Type B pancreatic cell (in vitro differentiated cells): ENCODE data around the gene PIH1D2. TPM values are rescaled to one million over a fixed set of nuclear protein-coding genes. Genes with fewer than 3 reads are reported as not detected.
"Not testable (repeated sequence)": the region's sequence is repeated elsewhere in the genome, so short reads cannot be mapped to it uniquely, and the experiment has no call there.

Source experiments
- DNase-seq: peaks from one replicate; pipeline ENCODE4 v3.0.0; 2021; ENCODE audit warnings: mixed read lengths; ENCODE audit not compliant: unreplicated experiment; ENCODE audit errors: extremely low spot score
- H3K27ac Mint-ChIP-seq: 2 replicates; pipeline ENCODE4 v1.8.0; 2021; ENCODE audit warnings: mild to moderate bottlenecking, mixed read lengths
- H3K27me3 Mint-ChIP-seq: 2 replicates; pipeline ENCODE4 v1.8.0; 2021; ENCODE audit warnings: mixed read lengths
- H3K36me3 Mint-ChIP-seq: 2 replicates; pipeline ENCODE4 v1.8.0; 2021; ENCODE audit warnings: mixed read lengths
- H3K4me1 Mint-ChIP-seq: one replicate; pipeline ENCODE4 v1.8.0; 2021; ENCODE audit warnings: mixed read lengths; ENCODE audit not compliant: unreplicated experiment
- H3K4me3 Mint-ChIP-seq: 2 replicates; pipeline ENCODE4 v1.8.0; 2021; ENCODE audit warnings: mild to moderate bottlenecking, mixed read lengths
- H3K9me3 Mint-ChIP-seq: 2 replicates; pipeline ENCODE4 v1.8.0; 2021; ENCODE audit warnings: mixed read lengths
- CTCF ChIP-seq: fragments of 200-600 bp; sonication (generic); conservative IDR thresholded peaks from 2 replicates; pipeline ENCODE4 v1.5.0; 2021; ENCODE audit warnings: antibody characterized with exemption, mild to moderate bottlenecking
- total RNA-seq: library from RNA; stranded (reverse); gene quantifications from 2 replicates; pipeline ENCODE4 v1.2.1, GENCODE V29; 2021; ENCODE audit warnings: low replicate concordance

PIH1D2 gene
- total RNA-seq, 1 donor from 2014 or later: 5.5 TPM

GRCh38 chr11:112097734-112098528, 24.1 kb upstream of the PIH1D2 start:
- Mint-ChIP-seq H3K27me3 (no peaks in the 10 kb centered on the region), H3K4me1 (no peaks in the 10 kb centered on the region), H3K27ac (no peak overlapping the region), H3K4me3 (no peak overlapping the region), H3K36me3 (peaks cover 9% of the 10 kb centered on the region), H3K9me3 (no peaks in the 10 kb centered on the region)
- TF ChIP-seq CTCF: no peak
- DNase-seq: no peak

- no peak for TF ChIP-seq CTCF
- Mint-ChIP-seq H3K4me1 (no peaks in the 10 kb centered on the region), H3K27ac (no peak overlapping the region)
These were observed 22.4 kb upstream of the PIH1D2 start for GRCh38 chr11:112096194-112096593.

GRCh38 chr11:112095302-112095701, 21.5 kb upstream of the PIH1D2 start:
- peaks cover 25% of the 10 kb centered on the region for H3K36me3 Mint-ChIP-seq
- not testable (repeated sequence) for H3K4me1 Mint-ChIP-seq, DNase-seq, H3K4me3 Mint-ChIP-seq, H3K27ac Mint-ChIP-seq, H3K27me3 Mint-ChIP-seq, H3K9me3 Mint-ChIP-seq

More at GRCh38 chr11:112096194-112096593, 22.4 kb upstream of the PIH1D2 start:
- Mint-ChIP-seq H3K27me3 (no peaks in the 10 kb centered on the region), H3K4me3 (no peak overlapping the region), H3K36me3 (peaks cover 22% of the 10 kb centered on the region), H3K9me3 (no peaks in the 10 kb centered on the region)
- no peak for DNase-seq

- Mint-ChIP-seq H3K9me3 (no peaks in the 10 kb centered on the region), H3K27me3 (no peaks in the 10 kb centered on the region), H3K27ac (peak overlapping the region; percentile 91), H3K36me3 (peaks cover 63% of the 10 kb centered on the region), H3K4me1 (peaks cover 26% of the 10 kb centered on the region), H3K4me3 (peak overlapping the region; percentile 99)
- TF ChIP-seq CTCF: no peak
- DNase-seq: no peak
These were observed 13.4 kb upstream of the PIH1D2 start for GRCh38 chr11:112087212-112087611.

GRCh38 chr11:112086422-112087191, 12.8 kb upstream of the PIH1D2 start, which contains the start of the genes SDHD and TIMM8B:
TSS of gene SDHD (plus strand) at chr11:112086873. CDS start at chr11:112086908, 35 bp downstream.
TSS of gene TIMM8B (minus strand) at chr11:112086756. CDS start at chr11:112086723, 33 bp downstream.
- Mint-ChIP-seq H3K27me3 (no peaks in the 10 kb centered on the region), H3K4me3 (peak within 1 kb of the TSS; percentile 99), H3K9me3 (no peaks in the 10 kb centered on the region), H3K4me1 (peaks cover 26% of the 10 kb centered on the region), H3K27ac (peak within 1 kb of the TSS; percentile 91), H3K36me3 (peaks cover 60% of the 10 kb centered on the region)
- TF ChIP-seq CTCF: peak; percentile 54
- DNase-seq: peak; percentile 95
